ENCODE results near the gene UNG. TPM values are rescaled to one million over a fixed set of nuclear protein-coding genes. Genes with fewer than 3 reads are reported as not detected.

The UNG gene
- total and polyA plus RNA-seq, 9 of the 15 experiments (the other 6 are each of a cell fraction or from before 2014, with no cell fraction given): 8.4 to 59.8 (median 41.0) TPM

- TF ChIP-seq REST (IDR thresholded peaks at IDR 0.05; ENCODE audit: borderline replicate concordance): no peak
- no peak for TF ChIP-seq REST (CRISPR knock-in tag; IDR thresholded peaks at IDR 0.05; ENCODE audit: low read depth)
- TF ChIP-seq POLR3G (IDR thresholded peaks at IDR 0.05; ENCODE audit: extremely low read depth, insufficient read length, insufficient replicate concordance): no peak
- no peak for TF ChIP-seq NFIX (CRISPR knock-in tag; IDR thresholded peaks at IDR 0.05; ENCODE audit: low read depth)
- no peak for TF ChIP-seq TCF15 (CRISPR knock-in tag; IDR thresholded peaks at IDR 0.05)
- TF ChIP-seq ZNF263 (CRISPR knock-in tag; IDR thresholded peaks at IDR 0.05; ENCODE audit: borderline replicate concordance): no peak
- TF ChIP-seq ZNF780A (CRISPR knock-in tag; IDR thresholded peaks at IDR 0.05): no peak
- no peak for TF ChIP-seq ZNF77 (CRISPR knock-in tag; IDR thresholded peaks at IDR 0.05)
- TF ChIP-seq, protein P1, sequence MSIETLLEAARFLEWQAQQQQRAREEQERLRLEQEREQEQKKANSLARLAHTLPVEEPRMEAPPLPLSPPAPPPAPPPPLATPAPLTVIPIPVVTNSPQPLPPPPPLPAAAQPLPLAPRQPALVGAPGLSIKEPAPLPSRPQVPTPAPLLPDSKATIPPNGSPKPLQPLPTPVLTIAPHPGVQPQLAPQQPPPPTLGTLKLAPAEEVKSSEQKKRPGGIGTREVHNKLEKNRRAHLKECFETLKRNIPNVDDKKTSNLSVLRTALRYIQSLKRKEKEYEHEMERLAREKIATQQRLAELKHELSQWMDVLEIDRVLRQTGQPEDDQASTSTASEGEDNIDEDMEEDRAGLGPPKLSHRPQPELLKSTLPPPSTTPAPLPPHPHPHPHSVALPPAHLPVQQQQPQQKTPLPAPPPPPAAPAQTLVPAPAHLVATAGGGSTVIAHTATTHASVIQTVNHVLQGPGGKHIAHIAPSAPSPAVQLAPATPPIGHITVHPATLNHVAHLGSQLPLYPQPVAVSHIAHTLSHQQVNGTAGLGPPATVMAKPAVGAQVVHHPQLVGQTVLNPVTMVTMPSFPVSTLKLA (conservative IDR thresholded peaks at IDR 0.05): no peak
- no peak for TF ChIP-seq GATAD2B (IDR thresholded peaks at IDR 0.05; ENCODE audit: borderline replicate concordance)
- no peak for TF ChIP-seq RFX5 (IDR thresholded peaks at IDR 0.05; ENCODE audit: low read depth, low read length)
- TF ChIP-seq ZBTB26 (CRISPR knock-in tag; IDR thresholded peaks at IDR 0.05): no peak
These were observed 18.6 kb downstream of the UNG start, which contains the start of gene ACACB (continued) for GRCh38 chr12:109115758-109116610.

Data from K562 (cell line).